ENCODE measurements around the gene RNF112.

GRCh38 chr17:19366637-19366972 is 44.4 kb upstream of the RNF112 start:
- TF ChIP-seq EZH2phosphoT487 (IDR thresholded peaks at IDR 0.05; ENCODE audit: borderline replicate concordance, low read depth, low read length): no peak
- TF ChIP-seq CTCF (conservative IDR thresholded peaks at IDR 0.05; ENCODE audit: low read length): no peak

Data from OCI-LY7 (cell line).